HepG2 (cell line): ENCODE results near the gene RBM25. TPM values are rescaled to one million over a fixed set of nuclear protein-coding genes. Genes with fewer than 3 reads are reported as not detected.

Source experiments
- CBX5 ChIP-seq: sonication (generic); formaldehyde crosslinking; IDR thresholded peaks from 2 replicates; pipeline ENCODE4 v1.4.0; 2020; ENCODE audit warnings: missing genetic modification reagents, borderline replicate concordance
- CEBPG ChIP-seq: IDR thresholded peaks from 2 replicates; pipeline ENCODE4 v1.6.1; 2016
- DMAP1 ChIP-seq: IDR thresholded peaks from 2 replicates; pipeline ENCODE4 v1.6.1; 2016
- ELF1 ChIP-seq: sonication (generic); formaldehyde crosslinking; IDR thresholded peaks from 2 replicates; pipeline ENCODE4 v1.4.0; 2020; ENCODE audit warnings: missing genetic modification reagents
- FOXO1 ChIP-seq: sonication (generic); formaldehyde crosslinking; IDR thresholded peaks from 2 replicates; pipeline ENCODE4 v1.4.0; 2020; ENCODE audit warnings: missing genetic modification reagents
- JUNB ChIP-seq: sonication (generic); formaldehyde crosslinking; IDR thresholded peaks from 2 replicates; pipeline ENCODE4 v1.8.0; 2022; ENCODE audit warnings: missing genetic modification reagents, mild to moderate bottlenecking, borderline replicate concordance
- KDM1A ChIP-seq: IDR thresholded peaks from 2 replicates; pipeline ENCODE4 v1.6.1; 2016; ENCODE audit warnings: missing compliant biosample characterization
- KLF13 ChIP-seq: sonication (generic); formaldehyde crosslinking; IDR thresholded peaks from 2 replicates; pipeline ENCODE4 v1.4.0; 2020; ENCODE audit warnings: mild to moderate bottlenecking, missing genetic modification reagents
- MYNN ChIP-seq: sonication (generic); formaldehyde crosslinking; IDR thresholded peaks from 2 replicates; pipeline ENCODE4 v1.4.0; 2020; ENCODE audit warnings: mild to moderate bottlenecking, low read depth, missing genetic modification reagents
- NFATC3 ChIP-seq: sonication (generic); formaldehyde crosslinking; IDR thresholded peaks from 2 replicates; pipeline ENCODE4 v1.5.1; 2020; ENCODE audit warnings: mild to moderate bottlenecking, missing genetic modification reagents
- POLR2A ChIP-seq, 2 experiments: IDR thresholded peaks; 2 replicates each; pipeline ENCODE4 v1.6.1; 2011; ENCODE audit warnings: low read depth in 2 of 2, low read length in 2 of 2, mild to moderate bottlenecking in 1 of 2, moderate library complexity in 1 of 2; ENCODE audit not compliant: insufficient read depth in 1 of 2
- RAD51 ChIP-seq: fragments of 450-650 bp; IDR thresholded peaks from 2 replicates; pipeline ENCODE4 v1.6.1; 2016; ENCODE audit warnings: borderline replicate concordance
- RBM39 ChIP-seq: fragments of 200-400 bp; formaldehyde crosslinking; IDR thresholded peaks from one replicate; pipeline ENCODE4 v1.6.1; 2018; ENCODE audit warnings: antibody characterized with exemption, mild to moderate bottlenecking, low read depth, low read length; ENCODE audit not compliant: poor library complexity, severe bottlenecking
- RFXANK ChIP-seq: IDR thresholded peaks from 2 replicates; pipeline ENCODE4 v1.6.1; 2016
- SNAPC5 ChIP-seq: sonication (generic); formaldehyde crosslinking; IDR thresholded peaks from 2 replicates; pipeline ENCODE4 v1.8.1; 2023; ENCODE audit warnings: mild to moderate bottlenecking, missing genetic modification reagents, borderline replicate concordance
- SPEN ChIP-seq: sonication (generic); formaldehyde crosslinking; IDR thresholded peaks from 2 replicates; pipeline ENCODE4 v1.5.1; 2020; ENCODE audit warnings: low read depth, mild to moderate bottlenecking, missing genetic modification reagents
- SRSF4 ChIP-seq: fragments of 200-400 bp; formaldehyde crosslinking; IDR thresholded peaks from one replicate; pipeline ENCODE4 v1.6.1; 2018; ENCODE audit warnings: mild to moderate bottlenecking, low read depth, low read length, moderate library complexity; ENCODE audit not compliant: poor library complexity, severe bottlenecking
- SRSF9 ChIP-seq: fragments of 200-400 bp; formaldehyde crosslinking; IDR thresholded peaks from 2 replicates; pipeline ENCODE4 v1.6.1; 2018; ENCODE audit warnings: borderline replicate concordance, mild to moderate bottlenecking, low read depth, low read length; ENCODE audit not compliant: insufficient read depth, poor library complexity, severe bottlenecking
- TFAP4 ChIP-seq: sonication (generic); IDR thresholded peaks from 2 replicates; pipeline ENCODE4 v1.6.1; 2016; ENCODE audit warnings: low read depth, borderline replicate concordance
- XBP1 ChIP-seq: sonication (generic); formaldehyde crosslinking; IDR thresholded peaks from 2 replicates; pipeline ENCODE4 v1.5.0; 2020; ENCODE audit warnings: missing genetic modification reagents
- ZBTB38 ChIP-seq: sonication (generic); formaldehyde crosslinking; IDR thresholded peaks from 2 replicates; pipeline ENCODE4 v1.5.1; 2020; ENCODE audit warnings: mild to moderate bottlenecking, missing genetic modification reagents
- ZBTB43 ChIP-seq: sonication (generic); formaldehyde crosslinking; conservative IDR thresholded peaks from 2 replicates; pipeline ENCODE4 v1.4.0; 2020; ENCODE audit warnings: missing genetic modification reagents
- ZFP41 ChIP-seq: sonication (generic); formaldehyde crosslinking; IDR thresholded peaks from 2 replicates; pipeline ENCODE4 v1.4.0; 2020; ENCODE audit warnings: mild to moderate bottlenecking, missing genetic modification reagents, borderline replicate concordance
- ZFP62 ChIP-seq: sonication (generic); formaldehyde crosslinking; IDR thresholded peaks from 2 replicates; pipeline ENCODE4 v1.4.0; 2020; ENCODE audit warnings: missing genetic modification reagents
- ZMYM2 ChIP-seq: sonication (generic); formaldehyde crosslinking; IDR thresholded peaks from 2 replicates; pipeline ENCODE4 v1.8.0; 2022; ENCODE audit warnings: mild to moderate bottlenecking, missing genetic modification reagents
- ZNF136 ChIP-seq: sonication (generic); formaldehyde crosslinking; IDR thresholded peaks from 2 replicates; pipeline ENCODE4 v1.8.1; 2022; ENCODE audit warnings: low read depth, mild to moderate bottlenecking, moderate library complexity, missing genetic modification reagents
- ZNF263 ChIP-seq: sonication (generic); formaldehyde crosslinking; IDR thresholded peaks from 2 replicates; pipeline ENCODE4 v1.4.0; 2020; ENCODE audit warnings: missing genetic modification reagents
- ZNF335 ChIP-seq: sonication (generic); formaldehyde crosslinking; IDR thresholded peaks from 2 replicates; pipeline ENCODE4 v1.4.0; 2020; ENCODE audit warnings: missing genetic modification reagents
- ZNF570 ChIP-seq: sonication (generic); formaldehyde crosslinking; IDR thresholded peaks from 2 replicates; pipeline ENCODE4 v1.4.0; 2020; ENCODE audit warnings: mild to moderate bottlenecking, missing genetic modification reagents, borderline replicate concordance
- ZNF616 ChIP-seq: sonication (generic); formaldehyde crosslinking; IDR thresholded peaks from 2 replicates; pipeline ENCODE4 v1.5.0; 2020; ENCODE audit warnings: low read depth, mild to moderate bottlenecking, missing genetic modification reagents
- ZNF724P ChIP-seq: sonication (generic); formaldehyde crosslinking; IDR thresholded peaks from 2 replicates; pipeline ENCODE4 v1.8.0; 2022; ENCODE audit warnings: missing genetic modification reagents, borderline replicate concordance
- ZNF841 ChIP-seq: sonication (generic); formaldehyde crosslinking; IDR thresholded peaks from 2 replicates; pipeline ENCODE4 v1.8.1; 2023; ENCODE audit warnings: missing genetic modification reagents, borderline replicate concordance
- polyA plus RNA-seq, 8 experiments: library from polyadenylated mRNA; depleted of rRNA in 3 of 8; stranded (reverse) in 7 of 8; unstranded in 1 of 8; fragments of >200 nt; fragmentation: Illumina TruSeq in 4 of 8; extraction: Trizol in 4 of 8; gene quantifications; 2 replicates each; pipeline versions ENCODE4 v1.2.1 to v1.2.3, GENCODE V29; 2011 to 2016; ENCODE audit warnings: low read depth in 4 of 8, missing spikeins in 1 of 8, mixed read lengths in 1 of 8; ENCODE audit not compliant: insufficient read depth in 1 of 8
- total RNA-seq, 5 experiments: library from RNA; depleted of rRNA; stranded (reverse); fragments of >200 nt; fragmentation: Illumina TruSeq; extraction: Trizol; gene quantifications; 2 replicates each; pipeline ENCODE4 v1.2.3, GENCODE V29; 2016; ENCODE audit warnings: low read depth in 1 of 5

RBM25 gene
- total and polyA plus RNA-seq, 2 of the 13 experiments (the other 11 are each of a cell fraction or from before 2014, with no cell fraction given) = 34.1 to 65.9 TPM

GRCh38 chr14:73058224-73058921 is at the start of gene RBM25 (continued):
- TF ChIP-seq SPEN (CRISPR knock-in tag) (peak; percentile 86), ZBTB38 (peak; percentile 56), CEBPG (CRISPR knock-in tag) (peak; percentile 40), ELF1 (peak; percentile 83), ZNF724P (CRISPR knock-in tag) (no peak), ZBTB43 (CRISPR knock-in tag) (no peak), ZFP62 (CRISPR knock-in tag) (no peak), RBM39 (peak; percentile 92), TFAP4 (peak; percentile 73; the same call in 1 of the 2 replicates), XBP1 (no peak; the same call in 1 of the 2 replicates), SNAPC5 (CRISPR knock-in tag) (no peak), KLF13 (no peak), FOXO1 (CRISPR knock-in tag) (peak; percentile 65; the same call in 1 of the 2 replicates), ZNF841 (CRISPR knock-in tag) (no peak), ZNF136 (CRISPR knock-in tag) (no peak), RFXANK (CRISPR knock-in tag) (0 out of 2 replicates have a peak, but pooled peaks have one; percentile 58), ZNF335 (CRISPR knock-in tag) (no peak; the same call in 1 of the 2 replicates), ZNF263 (no peak), NFATC3 (0 out of 2 replicates have a peak, but pooled peaks have one; percentile 78), ZMYM2 (CRISPR knock-in tag) (no peak), JUNB (CRISPR knock-in tag) (no peak), MYNN (CRISPR knock-in tag) (no peak), CBX5 (CRISPR knock-in tag) (peak; percentile 67; the same call in 1 of the 2 replicates), KDM1A (CRISPR knock-in tag) (0 out of 2 replicates have a peak, but pooled peaks have one; percentile 12), SRSF9 (no peak), ZNF570 (no peak), ZFP41 (CRISPR knock-in tag) (no peak), POLR2A (IDR thresholded peaks at IDR 0.05; ENCODE audit: insufficient read depth in 1 of 2, low read depth in 2 of 2, low read length in 2 of 2) (peak; percentile 94 to 99), RAD51 (no peak), ZNF616 (CRISPR knock-in tag) (peak; percentile 54; the same call in 1 of the 2 replicates), SRSF4 (no peak), DMAP1 (CRISPR knock-in tag) (peak; percentile 97)
